ENCODE data around the gene TJP1.
A peak's percentile ranks its signal among the peaks of the same experiment; 100 is the strongest.
"Not testable (repeated sequence)": the region's sequence is repeated elsewhere in the genome, so short reads cannot be mapped to it uniquely, and the experiment has no call there.

Gene TJP1

GRCh38 chr15:29754009-29754408, 68.3 kb downstream of the TJP1 start:
- Histone ChIP-seq H3K79me2 (ENCODE audit: control insufficient read depth, insufficient read depth, low read length, unreplicated experiment) (peaks cover 12% of the 10 kb centered on the region), H3K4me1 (ENCODE audit: control insufficient read depth, insufficient read depth, low read length, unreplicated experiment) (peaks cover 14% of the 10 kb centered on the region), H3K36me3 (ENCODE audit: insufficient read depth, low read length) (peaks cover 18% of the 10 kb centered on the region)
- H3K27ac ChIP-seq (ENCODE audit: low read depth, low read length); H3K4me3 ChIP-seq (ENCODE audit: low read depth, low read length); H3K27me3 ChIP-seq (ENCODE audit: insufficient read depth, low read length); H2AFZ ChIP-seq (ENCODE audit: low read length, unreplicated experiment): not testable (repeated sequence)

- Histone ChIP-seq H3K4me1 (ENCODE audit: control insufficient read depth, insufficient read depth, low read length, unreplicated experiment) (peaks cover 14% of the 10 kb centered on the region), H3K27me3 (ENCODE audit: insufficient read depth, low read length) (no peaks in the 10 kb centered on the region), H3K27ac (ENCODE audit: low read depth, low read length) (no peak overlapping the region), H2AFZ (ENCODE audit: low read length, unreplicated experiment) (no peak overlapping the region), H3K79me2 (ENCODE audit: control insufficient read depth, insufficient read depth, low read length, unreplicated experiment) (peaks cover 9% of the 10 kb centered on the region), H3K4me3 (ENCODE audit: low read depth, low read length) (no peak overlapping the region), H3K36me3 (ENCODE audit: insufficient read depth, low read length) (peaks cover 18% of the 10 kb centered on the region)
These were observed 68.8 kb downstream of the TJP1 start for GRCh38 chr15:29753506-29753905.

DNA sequence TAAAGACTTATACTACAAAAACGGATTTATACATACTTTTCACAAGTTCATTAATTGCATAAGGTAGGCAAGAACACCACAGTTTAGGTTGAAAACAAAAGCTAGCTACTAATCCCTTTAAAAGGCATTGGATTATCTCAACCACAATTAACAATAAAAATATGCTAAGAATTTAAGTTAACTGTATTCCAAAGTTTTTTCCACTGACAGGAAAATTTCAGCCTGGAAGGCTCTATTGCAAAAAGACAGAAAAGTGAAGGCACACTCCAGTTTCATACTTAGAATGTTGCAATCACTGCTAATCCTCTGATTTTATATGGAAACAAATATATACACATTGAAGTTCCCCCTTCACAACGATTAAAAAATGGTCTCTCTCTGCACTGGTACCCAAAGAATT, 71.5 kb downstream of the TJP1 start:
- H3K79me2 ChIP-seq (ENCODE audit: control insufficient read depth, insufficient read depth, low read length, unreplicated experiment): peaks cover 7% of the 10 kb centered on the region
- H3K36me3 ChIP-seq (ENCODE audit: insufficient read depth, low read length): peaks cover 6% of the 10 kb centered on the region; the same call in 1 of the 2 replicates
- no peak overlapping the region for H3K4me3 ChIP-seq (ENCODE audit: low read depth, low read length)
- H3K4me1 ChIP-seq (ENCODE audit: control insufficient read depth, insufficient read depth, low read length, unreplicated experiment): no peaks in the 10 kb centered on the region
- no peak overlapping the region for H2AFZ ChIP-seq (ENCODE audit: low read length, unreplicated experiment)
- no peak overlapping the region for H3K27ac ChIP-seq (ENCODE audit: low read depth, low read length)
- H3K27me3 ChIP-seq (ENCODE audit: insufficient read depth, low read length): no peaks in the 10 kb centered on the region

GRCh38 chr15:29749365-29750086, 72.7 kb downstream of the TJP1 start:
- H3K4me3 ChIP-seq (ENCODE audit: low read depth, low read length): no peak overlapping the region

GRCh38 chr15:29747837-29748417, 74.3 kb downstream of the TJP1 start:
- Histone ChIP-seq H3K79me2 (ENCODE audit: control insufficient read depth, insufficient read depth, low read length, unreplicated experiment) (peaks cover 5% of the 10 kb centered on the region), H3K4me3 (ENCODE audit: low read depth, low read length) (no peak overlapping the region), H3K36me3 (ENCODE audit: insufficient read depth, low read length) (no peaks in the 10 kb centered on the region), H3K27me3 (ENCODE audit: insufficient read depth, low read length) (no peaks in the 10 kb centered on the region), H2AFZ (ENCODE audit: low read length, unreplicated experiment) (no peak overlapping the region), H3K4me1 (ENCODE audit: control insufficient read depth, insufficient read depth, low read length, unreplicated experiment) (no peaks in the 10 kb centered on the region), H3K27ac (ENCODE audit: low read depth, low read length) (no peak overlapping the region)

More at GRCh38 chr15:29749365-29750086, 72.7 kb downstream of the TJP1 start:
- no peaks in the 10 kb centered on the region for H3K4me1 ChIP-seq (ENCODE audit: control insufficient read depth, insufficient read depth, low read length, unreplicated experiment)
- no peak overlapping the region for H3K27ac ChIP-seq (ENCODE audit: low read depth, low read length)
- H2AFZ ChIP-seq (ENCODE audit: low read length, unreplicated experiment): no peak overlapping the region
- no peaks in the 10 kb centered on the region for H3K27me3 ChIP-seq (ENCODE audit: insufficient read depth, low read length)
- peaks cover 10% of the 10 kb centered on the region for H3K79me2 ChIP-seq (ENCODE audit: control insufficient read depth, insufficient read depth, low read length, unreplicated experiment)
- peaks cover 5% of the 10 kb centered on the region; the same call in 1 of the 2 replicates for H3K36me3 ChIP-seq (ENCODE audit: insufficient read depth, low read length)

DNA sequence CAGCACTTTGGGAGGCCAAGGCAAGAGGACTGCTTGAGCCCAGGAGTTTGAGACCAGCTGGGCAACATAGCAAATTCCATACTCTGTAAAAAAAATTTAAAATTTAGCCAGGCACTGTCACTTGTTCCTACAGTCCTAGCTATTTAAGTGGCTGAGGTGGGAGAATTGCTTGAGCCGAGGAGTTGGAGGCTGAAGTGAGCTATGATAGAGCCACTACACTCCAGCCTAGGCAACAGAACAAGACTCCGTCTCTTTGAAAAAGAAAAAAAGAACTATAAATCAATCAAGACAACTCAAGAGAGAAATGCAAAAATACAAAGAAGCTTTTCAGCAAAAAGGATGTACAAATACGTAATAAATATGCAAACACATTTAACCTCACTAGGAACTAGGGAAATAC, 78.8 kb downstream of the TJP1 start:
- no peak overlapping the region for H2AFZ ChIP-seq (ENCODE audit: low read length, unreplicated experiment)
- H3K79me2 ChIP-seq (ENCODE audit: control insufficient read depth, insufficient read depth, low read length, unreplicated experiment): peaks cover 3% of the 10 kb centered on the region
- no peaks in the 10 kb centered on the region for H3K4me1 ChIP-seq (ENCODE audit: control insufficient read depth, insufficient read depth, low read length, unreplicated experiment)
- no peaks in the 10 kb centered on the region for H3K27me3 ChIP-seq (ENCODE audit: insufficient read depth, low read length)
- no peak overlapping the region for H3K27ac ChIP-seq (ENCODE audit: low read depth, low read length)
- no peak overlapping the region for H3K4me3 ChIP-seq (ENCODE audit: low read depth, low read length)
- peaks cover 10% of the 10 kb centered on the region for H3K36me3 ChIP-seq (ENCODE audit: insufficient read depth, low read length)

DNA sequence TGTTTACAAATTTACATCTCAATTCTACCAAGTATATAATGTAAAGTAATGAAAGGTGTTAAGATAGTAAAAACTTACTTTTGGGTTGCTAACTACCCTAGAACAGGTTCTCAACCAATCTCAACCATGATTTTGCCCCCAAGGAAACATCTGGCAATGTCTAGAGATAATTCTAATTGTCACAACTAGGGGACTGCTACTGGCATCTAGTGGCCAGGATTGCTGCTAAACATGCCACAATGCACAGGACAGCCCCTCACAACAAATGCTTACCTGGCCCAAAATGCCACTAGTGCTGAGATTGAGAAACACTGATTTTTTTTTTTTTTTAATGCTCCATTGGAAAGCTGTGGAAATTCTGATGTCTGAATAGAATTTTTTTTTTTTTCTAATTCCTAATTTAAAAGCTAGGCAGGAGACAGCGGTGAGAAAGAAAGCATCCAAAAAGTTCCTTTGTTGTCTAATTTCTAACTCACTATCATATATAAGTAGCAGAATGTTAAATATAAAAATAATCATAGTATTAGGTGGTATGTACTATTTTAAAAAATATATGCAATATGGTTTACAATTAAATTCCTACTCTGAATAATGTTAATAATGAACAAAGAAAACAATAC, 81.5 kb downstream of the TJP1 start:
- Histone ChIP-seq H2AFZ (ENCODE audit: low read length, unreplicated experiment) (no peak overlapping the region), H3K36me3 (ENCODE audit: insufficient read depth, low read length) (peaks cover 13% of the 10 kb centered on the region), H3K4me1 (ENCODE audit: control insufficient read depth, insufficient read depth, low read length, unreplicated experiment) (peaks cover 16% of the 10 kb centered on the region), H3K4me3 (ENCODE audit: low read depth, low read length) (no peak overlapping the region), H3K27me3 (ENCODE audit: insufficient read depth, low read length) (no peaks in the 10 kb centered on the region), H3K79me2 (ENCODE audit: control insufficient read depth, insufficient read depth, low read length, unreplicated experiment) (peaks cover 6% of the 10 kb centered on the region), H3K27ac (ENCODE audit: low read depth, low read length) (no peak overlapping the region)

GRCh38 chr15:29736744-29737020, 85.6 kb downstream of the TJP1 start:
- H3K36me3 ChIP-seq (ENCODE audit: insufficient read depth, low read length): peaks cover 29% of the 10 kb centered on the region
- peaks cover 26% of the 10 kb centered on the region for H3K4me1 ChIP-seq (ENCODE audit: control insufficient read depth, insufficient read depth, low read length, unreplicated experiment)
- H2AFZ ChIP-seq (ENCODE audit: low read length, unreplicated experiment): no peak overlapping the region
- peak overlapping the region; percentile 39; the same call in 1 of the 2 replicates for H3K27ac ChIP-seq (ENCODE audit: low read depth, low read length)
- H3K79me2 ChIP-seq (ENCODE audit: control insufficient read depth, insufficient read depth, low read length, unreplicated experiment): peaks cover 3% of the 10 kb centered on the region
- no peaks in the 10 kb centered on the region for H3K27me3 ChIP-seq (ENCODE audit: insufficient read depth, low read length)
- 0 out of 2 replicates have a peak overlapping the region, but pooled peaks have one; percentile 1 for H3K4me3 ChIP-seq (ENCODE audit: low read depth, low read length)

GRCh38 chr15:29736012-29736743, 86.1 kb downstream of the TJP1 start:
- Histone ChIP-seq H3K27me3 (ENCODE audit: insufficient read depth, low read length) (no peaks in the 10 kb centered on the region), H3K4me1 (ENCODE audit: control insufficient read depth, insufficient read depth, low read length, unreplicated experiment) (peaks cover 26% of the 10 kb centered on the region), H3K27ac (ENCODE audit: low read depth, low read length) (peak overlapping the region; percentile 39), H3K79me2 (ENCODE audit: control insufficient read depth, insufficient read depth, low read length, unreplicated experiment) (peaks cover 3% of the 10 kb centered on the region), H2AFZ (ENCODE audit: low read length, unreplicated experiment) (no peak overlapping the region), H3K36me3 (ENCODE audit: insufficient read depth, low read length) (peaks cover 29% of the 10 kb centered on the region), H3K4me3 (ENCODE audit: low read depth, low read length) (peak overlapping the region; percentile 1; the same call in 1 of the 2 replicates)

DNA sequence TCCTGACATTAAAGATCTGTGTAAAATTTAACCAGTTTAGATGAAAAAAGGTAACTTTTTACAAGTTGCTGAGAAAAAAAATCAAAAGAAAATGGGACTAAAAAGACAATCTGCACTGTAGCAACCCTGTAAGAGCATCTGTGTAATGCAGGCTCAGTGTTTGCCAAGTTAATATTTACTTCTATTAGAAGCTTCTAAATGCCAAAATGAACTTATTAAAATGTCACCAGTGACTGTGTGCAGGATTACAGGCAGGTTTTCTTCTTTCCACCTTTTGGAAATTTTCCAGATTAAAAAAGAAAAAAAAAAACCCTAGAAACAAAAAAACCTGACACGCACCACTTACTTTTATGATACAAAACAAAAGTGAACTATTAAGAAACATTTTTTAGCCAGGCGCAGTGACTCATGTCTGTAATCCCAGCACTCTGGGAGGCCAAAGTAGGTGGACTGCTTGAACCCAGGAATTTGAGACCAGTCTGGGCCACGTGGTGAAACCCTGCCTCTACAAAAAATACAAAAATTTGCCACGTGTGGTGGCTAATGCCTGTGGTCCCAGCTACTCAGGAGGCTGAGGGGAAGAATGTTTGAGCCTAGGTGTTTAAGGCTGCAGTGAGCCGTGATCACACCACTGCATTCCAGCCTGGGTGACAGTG, 87.2 kb downstream of the TJP1 start:
- Histone ChIP-seq H3K4me1 (ENCODE audit: control insufficient read depth, insufficient read depth, low read length, unreplicated experiment) (peaks cover 26% of the 10 kb centered on the region), H3K36me3 (ENCODE audit: insufficient read depth, low read length) (peaks cover 27% of the 10 kb centered on the region), H3K27me3 (ENCODE audit: insufficient read depth, low read length) (no peaks in the 10 kb centered on the region), H3K27ac (ENCODE audit: low read depth, low read length) (no peak overlapping the region), H3K4me3 (ENCODE audit: low read depth, low read length) (no peak overlapping the region), H2AFZ (ENCODE audit: low read length, unreplicated experiment) (no peak overlapping the region), H3K79me2 (ENCODE audit: control insufficient read depth, insufficient read depth, low read length, unreplicated experiment) (peaks cover 3% of the 10 kb centered on the region)

Measured in ACC112 (cell line).